Measurements from ENCODE around the gene NTM. TPM values are rescaled to one million over a fixed set of nuclear protein-coding genes. Genes with fewer than 3 reads are reported as not detected.

Gene NTM
- total and polyA plus RNA-seq, 2 of the 8 experiments (the other 6 are each of a cell fraction or from before 2014, with no cell fraction given), result 13.4 to 20.0 TPM

DNA sequence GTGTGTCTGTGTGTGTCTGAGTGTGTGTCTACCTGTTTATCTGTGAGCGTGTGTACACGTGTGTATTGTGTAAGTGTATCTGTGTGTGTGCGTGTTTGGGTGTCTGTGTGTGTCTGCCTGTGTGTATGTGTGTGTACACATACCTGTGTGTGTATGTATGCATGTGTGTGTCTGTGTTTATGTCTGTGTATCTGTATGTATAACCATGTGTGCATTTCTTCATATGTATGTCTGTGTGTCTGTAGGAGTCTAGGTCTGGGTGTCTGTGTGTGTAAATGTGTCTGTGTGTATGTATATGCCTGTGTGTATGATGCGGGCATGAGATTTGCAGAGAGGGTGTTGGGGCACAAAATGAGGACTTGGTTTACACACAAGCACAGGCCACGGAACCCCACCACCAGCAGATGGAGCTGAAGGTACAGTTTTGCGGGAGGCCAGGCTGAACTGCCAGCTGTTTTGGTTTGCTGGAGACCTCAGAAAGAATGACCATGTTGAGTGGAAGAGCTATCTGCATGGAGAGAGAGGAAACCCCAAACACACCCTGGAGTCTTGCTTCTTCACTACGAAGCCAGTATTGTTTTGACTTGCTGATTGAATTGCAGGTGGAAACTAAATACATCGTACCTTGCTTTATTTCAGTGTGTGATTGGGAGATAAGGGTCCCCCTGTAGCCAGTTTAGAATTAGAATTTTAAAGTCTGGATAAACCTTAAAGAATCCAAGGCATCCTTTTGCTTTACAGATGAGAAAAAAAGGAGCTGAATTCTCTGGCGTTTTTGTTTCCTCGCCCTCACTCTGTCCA, 497.2 kb downstream of the NTM start:
- H2BK12ac ChIP-seq (ENCODE audit: low read depth, low read length), result peak overlapping the region; percentile 97
- peaks cover 18 to 33% (median 20%) of the 10 kb centered on the region in 4 experiments for H3K4me1 ChIP-seq (replicated peaks in 1 of 4; ENCODE audit: control insufficient read depth in 3 of 4, insufficient read depth in 4 of 4, low read length in 3 of 4)
- H2BK20ac ChIP-seq (ENCODE audit: low read length), result peak overlapping the region; percentile 83
- no peak overlapping the region for H3K9ac ChIP-seq (replicated peaks in 1 of 4; ENCODE audit: extremely low read depth in 1 of 4, low read depth in 3 of 4, low read length in 3 of 4)
- peak; percentile 97 for FAIRE-seq
- H2AFZ ChIP-seq (ENCODE audit: low read length), result no peak overlapping the region
- peak overlapping the region; percentile 84; the same call in 1 of the 2 replicates for H2BK5ac ChIP-seq (ENCODE audit: low read depth, low read length)
- H3K4ac ChIP-seq (replicated peaks; ENCODE audit: insufficient read length, low read depth, low read length), result peak overlapping the region; percentile 32
- 49% methylated on average over 10 of the region's 10 CpGs; no CpG with 5 or more reads in 1 of the 2 experiments for WGBS, 2 experiments (ENCODE audit: extremely low coverage in 1 of 2, insufficient coverage in 1 of 2, insufficient read length in 1 of 2, insufficient replicate concordance in 2 of 2, low coverage in 1 of 2, low lambda C conversion rate in 2 of 2, missing lambda C conversion rate in 1 of 2)
- peak overlapping the region; percentile 86 for H4K91ac ChIP-seq (replicated peaks; ENCODE audit: insufficient read length, low read length)
- H3K14ac ChIP-seq (ENCODE audit: insufficient read length), result no peak overlapping the region
- H3K4me3 ChIP-seq (ENCODE audit: extremely low read depth in 1 of 4, insufficient read depth in 2 of 4, low read depth in 3 of 4, low read length in 4 of 4), result no peak overlapping the region
- H2AK5ac ChIP-seq (ENCODE audit: low read depth, low read length), result peak overlapping the region; percentile 98
- H3K36me3 ChIP-seq (ENCODE audit: control insufficient read depth in 2 of 4, insufficient read depth in 4 of 4, low read length in 3 of 4), result no peaks in the 10 kb centered on the region
- peak overlapping the region; percentile 99 for H2BK15ac ChIP-seq (ENCODE audit: low read length)
- peaks cover 4% of the 10 kb centered on the region; the same call in 1 of the 2 replicates for H3K79me1 ChIP-seq (ENCODE audit: low read depth, low read length)
- no peak overlapping the region for H4K8ac ChIP-seq (ENCODE audit: extremely low read depth, insufficient read depth, low read length)
- CTCF ChIA-PET (ENCODE audit: partially characterized antibody), result interaction anchor here (0.6 to 11.7 kb wide), 69 partner anchors 8 to 1767 kb away, joined by 3 to 310 read pairs (median 4); no protein-coding TSS in a partner anchor
- peak overlapping the region in 1 of 2 experiments; percentile 51; a peak in 1 of 4 replicates for H3K4me2 ChIP-seq (ENCODE audit: insufficient read depth in 1 of 2, low read depth in 2 of 2, low read length in 2 of 2)
- H2BK120ac ChIP-seq (replicated peaks; ENCODE audit: low read depth, low read length), result peak overlapping the region; percentile 49
- peaks cover 4% of the 10 kb centered on the region; the same call in 1 of the 2 replicates for H3K23me2 ChIP-seq (ENCODE audit: low read depth, low read length)
- H3K79me2 ChIP-seq (ENCODE audit: control insufficient read depth in 1 of 2, insufficient read depth in 2 of 2, low read length in 2 of 2), result no peaks in the 10 kb centered on the region
- no peaks in the 10 kb centered on the region for H3K27me3 ChIP-seq (replicated peaks in 1 of 4; ENCODE audit: control insufficient read depth in 3 of 4, extremely low read depth in 1 of 4, insufficient read depth in 3 of 4, low read length in 3 of 4)
- peaks cover 0 to 2% of the 10 kb centered on the region in 2 experiments for H4K20me1 ChIP-seq (replicated peaks in 1 of 2; ENCODE audit: control insufficient read depth in 1 of 2, insufficient read depth in 2 of 2, low read length in 2 of 2)
- H4K5ac ChIP-seq (ENCODE audit: insufficient read length, low read depth, low read length), result no peak overlapping the region
- peak; percentile 68 to 86 for DNase-seq (ENCODE audit: low read depth in 1 of 2, low spot score in 2 of 2)
- peak overlapping the region; percentile 17 for H3K56ac ChIP-seq (replicated peaks; ENCODE audit: insufficient read length, low read depth, low read length)
- no peaks in the 10 kb centered on the region for H3K9me3 ChIP-seq (ENCODE audit: insufficient read depth in 2 of 2, low read depth in 1 of 2, low read length in 1 of 2)
- H3K27ac ChIP-seq (ENCODE audit: low read depth, low read length), result no peak overlapping the region
- H3K23ac ChIP-seq (ENCODE audit: insufficient read length), result no peak overlapping the region
- POLR2A ChIA-PET (ENCODE audit: partially characterized antibody), result interaction anchor here (1.0 to 1.5 kb wide), 2 partner anchors 42 to 258 kb away, joined by 4 to 5 read pairs; no protein-coding TSS in a partner anchor
- H3K18ac ChIP-seq (ENCODE audit: extremely low read depth, low read length), result peak overlapping the region; percentile 66; the same call in 1 of the 2 replicates
- TF ChIP-seq, protein P1, sequence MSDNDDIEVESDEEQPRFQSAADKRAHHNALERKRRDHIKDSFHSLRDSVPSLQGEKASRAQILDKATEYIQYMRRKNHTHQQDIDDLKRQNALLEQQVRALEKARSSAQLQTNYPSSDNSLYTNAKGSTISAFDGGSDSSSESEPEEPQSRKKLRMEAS (IDR thresholded peaks at IDR 0.05), result 0 out of 2 replicates have a peak, but pooled peaks have one; percentile 7
- peak; percentile 96 for TF ChIP-seq RAD21 (IDR thresholded peaks at IDR 0.05 in 1 of 2, conservative IDR thresholded peaks at IDR 0.05 in 1 of 2; ENCODE audit: low read depth in 2 of 2, low read length in 2 of 2)
- TF ChIP-seq TCF12 (IDR thresholded peaks at IDR 0.05; ENCODE audit: low read depth, low read length), result peak; percentile 63; the same call in 1 of the 2 replicates
- no peak for TF ChIP-seq CTBP2 (IDR thresholded peaks at IDR 0.05; ENCODE audit: borderline replicate concordance, insufficient read depth, insufficient read length, low read length)
- TF ChIP-seq, protein P2, sequence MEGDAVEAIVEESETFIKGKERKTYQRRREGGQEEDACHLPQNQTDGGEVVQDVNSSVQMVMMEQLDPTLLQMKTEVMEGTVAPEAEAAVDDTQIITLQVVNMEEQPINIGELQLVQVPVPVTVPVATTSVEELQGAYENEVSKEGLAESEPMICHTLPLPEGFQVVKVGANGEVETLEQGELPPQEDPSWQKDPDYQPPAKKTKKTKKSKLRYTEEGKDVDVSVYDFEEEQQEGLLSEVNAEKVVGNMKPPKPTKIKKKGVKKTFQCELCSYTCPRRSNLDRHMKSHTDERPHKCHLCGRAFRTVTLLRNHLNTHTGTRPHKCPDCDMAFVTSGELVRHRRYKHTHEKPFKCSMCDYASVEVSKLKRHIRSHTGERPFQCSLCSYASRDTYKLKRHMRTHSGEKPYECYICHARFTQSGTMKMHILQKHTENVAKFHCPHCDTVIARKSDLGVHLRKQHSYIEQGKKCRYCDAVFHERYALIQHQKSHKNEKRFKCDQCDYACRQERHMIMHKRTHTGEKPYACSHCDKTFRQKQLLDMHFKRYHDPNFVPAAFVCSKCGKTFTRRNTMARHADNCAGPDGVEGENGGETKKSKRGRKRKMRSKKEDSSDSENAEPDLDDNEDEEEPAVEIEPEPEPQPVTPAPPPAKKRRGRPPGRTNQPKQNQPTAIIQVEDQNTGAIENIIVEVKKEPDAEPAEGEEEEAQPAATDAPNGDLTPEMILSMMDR (IDR thresholded peaks at IDR 0.05; ENCODE audit: control extremely low read depth in 1 of 3, insufficient read depth in 1 of 3, low read depth in 1 of 3, low read length in 3 of 3), result peak; percentile 91 to 98 (median 96)
- no peak for TF ChIP-seq BCL11A (IDR thresholded peaks at IDR 0.05; ENCODE audit: low read depth in 2 of 2, low read length in 2 of 2)
